Subcutaneous abdominal adipose tissue (tissue), 5 donors: ENCODE data around the gene HMCN1.

Experiments used
- H3K27ac ChIP-seq: one replicate; pipeline ENCODE4 v1.7.0; 2013; ENCODE audit warnings: low read depth, mild to moderate bottlenecking, inconsistent platforms, low read length, moderate library complexity
- H3K27me3 ChIP-seq, 5 donors: one replicate each; pipeline ENCODE4 v1.7.0; 2013; ENCODE audit warnings: low read length in 5 of 5, inconsistent platforms in 1 of 5; ENCODE audit not compliant: control insufficient read depth in 5 of 5, insufficient read depth in 4 of 5
- H3K36me3 ChIP-seq, 5 donors: one replicate each; pipeline ENCODE4 v1.7.0; 2013; ENCODE audit warnings: low read length in 5 of 5; ENCODE audit not compliant: control insufficient read depth in 5 of 5, insufficient read depth in 5 of 5
- H3K4me1 ChIP-seq, 5 donors: one replicate each; pipeline ENCODE4 v1.7.0; 2013; ENCODE audit warnings: low read length in 5 of 5, mild to moderate bottlenecking in 3 of 5, moderate library complexity in 1 of 5; ENCODE audit not compliant: control insufficient read depth in 5 of 5, insufficient read depth in 5 of 5
- H3K4me3 ChIP-seq, 5 donors: one replicate each; pipeline ENCODE4 v1.7.0; 2013; ENCODE audit warnings: low read length in 5 of 5, low read depth in 1 of 5
- H3K9ac ChIP-seq, 5 donors: one replicate each; pipeline ENCODE4 v1.7.0; 2013; ENCODE audit warnings: low read length in 5 of 5, mild to moderate bottlenecking in 4 of 5, moderate library complexity in 3 of 5
- H3K9me3 ChIP-seq, 5 donors: one replicate each; pipeline ENCODE4 v1.7.0; 2013; ENCODE audit warnings: low read length in 5 of 5; ENCODE audit not compliant: control insufficient read depth in 5 of 5
- donor health status: healthy.
- donor health status: healthy.
- donor health status: healthy.
- donor health status: healthy.
- donor health status: healthy.

HMCN1 gene

GRCh38 chr1:185812934-185813333 lies 78.7 kb downstream of the HMCN1 start:
- H3K27me3 ChIP-seq, result no peaks in the 10 kb centered on the region

DNA sequence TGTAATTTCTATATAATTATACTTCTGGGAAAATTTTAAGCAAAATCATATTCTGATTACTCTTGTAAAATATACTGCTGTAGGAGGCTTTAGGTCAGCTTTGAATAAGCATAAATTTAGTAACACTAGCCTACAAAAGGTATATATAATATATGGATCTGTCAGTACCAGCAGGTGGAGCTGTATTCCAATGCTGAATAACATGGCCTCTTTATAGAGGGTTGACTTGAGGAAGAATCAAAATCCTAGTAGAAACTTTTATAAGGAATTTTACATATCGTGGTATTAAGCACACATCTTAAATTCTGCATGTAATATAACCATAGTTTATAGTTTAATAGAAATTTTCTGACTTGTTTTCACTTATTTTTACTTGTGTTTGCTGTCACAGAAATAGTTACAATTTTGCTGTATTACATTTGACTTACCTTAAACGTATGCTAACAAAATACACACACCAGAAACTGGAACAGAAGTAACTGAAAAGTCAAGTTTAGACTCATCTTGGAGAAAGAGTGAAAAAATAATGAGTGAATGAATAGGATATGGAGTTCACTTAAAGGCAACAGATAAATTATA lies 79.3 kb downstream of the HMCN1 start:
- H3K9ac ChIP-seq, result no peak overlapping the region
- no peak overlapping the region for H3K4me3 ChIP-seq
- H3K4me1 ChIP-seq, result no peaks in the 10 kb centered on the region
- H3K27ac ChIP-seq, result no peak overlapping the region
- H3K9me3 ChIP-seq, result no peaks in the 10 kb centered on the region
- H3K36me3 ChIP-seq, result no peaks in the 10 kb centered on the region
- no peaks in the 10 kb centered on the region for H3K27me3 ChIP-seq

More at GRCh38 chr1:185812934-185813333, 78.7 kb downstream of the HMCN1 start:
- Histone ChIP-seq H3K9ac (no peak overlapping the region), H3K27ac (no peak overlapping the region), H3K4me1 (no peaks in the 10 kb centered on the region), H3K9me3 (no peaks in the 10 kb centered on the region), H3K36me3 (no peaks in the 10 kb centered on the region), H3K4me3 (no peak overlapping the region)

- Histone ChIP-seq H3K9me3 (no peaks in the 10 kb centered on the region), H3K27ac (no peak overlapping the region), H3K4me1 (peaks cover 0 to 4% (median 0%) of the 10 kb centered on the region in 5 donors), H3K9ac (no peak overlapping the region), H3K36me3 (no peaks in the 10 kb centered on the region), H3K27me3 (no peaks in the 10 kb centered on the region), H3K4me3 (no peak overlapping the region)
Observed at GRCh38 chr1:185816460-185816859, 82.3 kb downstream of the HMCN1 start.

- H3K4me3 ChIP-seq, result no peak overlapping the region
- H3K27me3 ChIP-seq, result no peaks in the 10 kb centered on the region
- no peaks in the 10 kb centered on the region for H3K9me3 ChIP-seq
- no peak overlapping the region for H3K27ac ChIP-seq
- H3K9ac ChIP-seq, result no peak overlapping the region
- H3K36me3 ChIP-seq, result no peaks in the 10 kb centered on the region
- peaks cover 0 to 10% (median 0%) of the 10 kb centered on the region in 5 donors for H3K4me1 ChIP-seq
Observed at GRCh38 chr1:185819798-185820197, 85.6 kb downstream of the HMCN1 start.

- Histone ChIP-seq H3K27me3 (no peaks in the 10 kb centered on the region), H3K9ac (no peak overlapping the region), H3K36me3 (no peaks in the 10 kb centered on the region), H3K27ac (no peak overlapping the region), H3K4me3 (no peak overlapping the region), H3K4me1 (peaks cover 0 to 10% (median 0%) of the 10 kb centered on the region in 5 donors), H3K9me3 (no peaks in the 10 kb centered on the region)
Observed at GRCh38 chr1:185821612-185822385, 87.6 kb downstream of the HMCN1 start.

DNA sequence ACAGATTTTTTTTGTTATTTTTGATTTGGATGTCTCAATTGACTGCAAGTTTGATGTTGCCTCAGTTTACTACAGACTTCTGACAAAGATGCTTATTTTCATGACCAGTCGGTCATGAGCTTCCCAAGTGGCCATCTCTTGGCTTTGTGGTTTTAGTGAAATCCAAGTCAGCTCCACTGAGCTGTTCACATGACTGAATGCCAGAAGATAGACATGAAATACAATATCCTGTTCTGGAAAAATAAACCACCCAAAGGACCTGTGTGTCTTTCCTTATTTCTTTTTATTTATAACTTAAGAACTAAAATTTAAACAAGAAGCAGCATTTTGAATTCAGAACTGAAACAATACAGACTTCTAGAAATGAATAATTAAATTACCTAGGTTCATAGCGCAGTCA lies 89.3 kb downstream of the HMCN1 start:
- Histone ChIP-seq H3K27me3 (no peaks in the 10 kb centered on the region), H3K27ac (no peak overlapping the region), H3K9ac (no peak overlapping the region)

GRCh38 chr1:185824106-185824505 lies 89.9 kb downstream of the HMCN1 start:
- Histone ChIP-seq H3K4me3 (no peak overlapping the region), H3K27me3 (no peaks in the 10 kb centered on the region), H3K9ac (no peak overlapping the region), H3K9me3 (no peaks in the 10 kb centered on the region), H3K36me3 (no peaks in the 10 kb centered on the region), H3K27ac (no peak overlapping the region), H3K4me1 (peaks cover 0 to 10% (median 0%) of the 10 kb centered on the region in 5 donors)

More for the DNA sequence above, 89.3 kb downstream of the HMCN1 start:
- Histone ChIP-seq H3K36me3 (no peaks in the 10 kb centered on the region), H3K4me1 (peaks cover 0 to 10% (median 0%) of the 10 kb centered on the region in 5 donors), H3K9me3 (no peaks in the 10 kb centered on the region), H3K4me3 (no peak overlapping the region)

DNA sequence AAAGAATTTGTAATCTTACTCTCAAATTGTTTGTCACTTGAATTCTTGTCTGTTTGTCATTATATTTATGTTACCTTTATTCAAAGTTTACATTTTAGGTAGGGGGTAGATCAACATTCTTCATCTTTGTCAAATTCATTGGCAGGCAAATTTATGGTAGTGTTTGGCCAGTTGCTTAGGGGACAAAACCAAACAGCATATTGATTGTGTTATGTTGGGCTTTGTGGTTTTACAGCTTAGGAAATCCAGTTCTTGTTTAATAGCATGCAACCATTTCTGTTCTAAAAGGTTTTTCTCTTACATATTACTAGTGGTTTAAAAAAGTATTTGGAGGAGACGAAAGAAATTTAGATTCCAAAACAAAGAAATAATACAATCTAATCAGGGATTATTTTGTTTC lies 91.4 kb downstream of the HMCN1 start:
- Histone ChIP-seq H3K36me3 (no peaks in the 10 kb centered on the region), H3K4me1 (peaks cover 0 to 6% (median 0%) of the 10 kb centered on the region in 5 donors), H3K9ac (no peak overlapping the region), H3K4me3 (no peak overlapping the region), H3K9me3 (peaks cover 0 to 3% (median 0%) of the 10 kb centered on the region in 5 donors), H3K27ac (no peak overlapping the region), H3K27me3 (no peaks in the 10 kb centered on the region)

GRCh38 chr1:185834371-185834905 lies 100.2 kb downstream of the HMCN1 start:
- Histone ChIP-seq H3K4me1 (peaks cover 0 to 5% (median 0%) of the 10 kb centered on the region in 5 donors), H3K27ac (no peak overlapping the region)

GRCh38 chr1:185835191-185835590 lies 101.0 kb downstream of the HMCN1 start:
- H3K9ac ChIP-seq, result no peak overlapping the region
- H3K27me3 ChIP-seq, result no peaks in the 10 kb centered on the region
- peaks cover 0 to 5% (median 0%) of the 10 kb centered on the region in 5 donors for H3K4me1 ChIP-seq
- H3K36me3 ChIP-seq, result no peaks in the 10 kb centered on the region
- H3K27ac ChIP-seq, result no peak overlapping the region
- H3K9me3 ChIP-seq, result no peaks in the 10 kb centered on the region
- H3K4me3 ChIP-seq, result no peak overlapping the region

More at GRCh38 chr1:185834371-185834905, 100.2 kb downstream of the HMCN1 start:
- no peaks in the 10 kb centered on the region for H3K36me3 ChIP-seq
- H3K9ac ChIP-seq, result no peak overlapping the region
- no peaks in the 10 kb centered on the region for H3K27me3 ChIP-seq
- H3K4me3 ChIP-seq, result no peak overlapping the region
- peaks cover 0 to under 1% (median 0%) of the 10 kb centered on the region in 5 donors for H3K9me3 ChIP-seq
